Epithelial cell of esophagus (primary cell): ENCODE measurements around the gene NT5DC2.

ENCODE experiments used
- DNase-seq: peaks from one replicate; pipeline ENCODE4 v3.0.0; 2010; ENCODE audit warnings: low read depth
- H3K4me3 ChIP-seq: 2 replicates; pipeline ENCODE4 v1.5.1; 2011; ENCODE audit warnings: mild to moderate bottlenecking, low read length, control low read depth
- CTCF ChIP-seq: IDR thresholded peaks from 2 replicates; pipeline ENCODE4 v1.5.1; 2011; ENCODE audit warnings: low read depth, mild to moderate bottlenecking, low read length, control low read depth, inconsistent platforms; ENCODE audit not compliant: insufficient read depth; ENCODE audit errors: missing control alignments

Gene NT5DC2

GRCh38 chr3:52479037-52479876 lies 54.4 kb downstream of the NT5DC2 start:
- no peak for TF ChIP-seq CTCF
- no peak overlapping the region for H3K4me3 ChIP-seq
- DNase-seq = no peak

GRCh38 chr3:52477796-52478095 lies 55.9 kb downstream of the NT5DC2 start:
- no peak for DNase-seq
- no peak overlapping the region for H3K4me3 ChIP-seq
- no peak for TF ChIP-seq CTCF

- DNase-seq = no peak
- no peak overlapping the region for H3K4me3 ChIP-seq
- TF ChIP-seq CTCF = no peak
Measured at GRCh38 chr3:52477076-52477795, 56.4 kb downstream of the NT5DC2 start.
